ENCODE measurements around the gene NANS. TPM values are rescaled to one million over a fixed set of nuclear protein-coding genes. Genes with fewer than 3 reads are reported as not detected.

Gene NANS
- total and polyA plus RNA-seq, 2 of the 13 experiments (the other 11 are each of a cell fraction or from before 2014, with no cell fraction given) = 86.9 to 203 TPM

DNA sequence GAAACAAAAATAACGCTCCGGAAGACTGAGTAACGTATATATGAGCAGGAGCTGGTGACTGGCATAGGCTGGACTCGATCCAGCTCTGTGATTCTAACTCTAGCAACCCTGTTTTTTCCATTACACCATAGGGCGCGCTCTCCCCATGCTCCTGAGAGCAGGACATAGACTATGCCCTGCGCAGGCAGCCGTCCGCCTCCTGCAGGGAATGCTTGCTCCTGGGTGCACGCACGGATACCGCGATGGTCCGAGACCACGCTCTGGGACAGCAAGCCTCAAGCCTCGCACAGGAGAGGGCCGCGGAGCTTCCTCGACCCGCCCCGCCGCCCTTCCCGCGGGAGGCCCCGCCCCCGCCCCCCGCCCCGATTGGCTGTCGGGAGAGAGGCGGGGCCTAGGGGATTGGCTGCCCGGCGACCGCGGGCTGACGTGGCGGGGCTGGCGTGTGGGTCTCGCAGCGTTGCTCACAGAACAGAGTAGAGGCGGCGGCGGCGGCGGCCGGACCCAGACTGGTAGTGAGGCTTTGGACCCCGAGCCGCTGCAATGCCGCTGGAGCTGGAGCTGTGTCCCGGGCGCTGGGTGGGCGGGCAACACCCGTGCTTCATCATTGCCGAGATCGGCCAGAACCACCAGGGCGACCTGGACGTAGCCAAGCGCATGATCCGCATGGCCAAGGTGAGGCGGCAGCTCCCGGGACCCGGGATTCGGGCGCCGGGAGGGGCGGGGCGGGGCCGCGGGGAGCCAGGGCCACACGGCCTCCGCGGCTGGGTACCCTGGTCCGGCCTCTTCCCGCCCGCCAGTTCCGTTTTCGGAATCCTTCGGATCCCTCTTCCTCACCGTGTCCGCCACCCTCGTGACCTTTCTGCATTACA is at the start of gene NANS (continued):
- TF ChIP-seq, protein P1, sequence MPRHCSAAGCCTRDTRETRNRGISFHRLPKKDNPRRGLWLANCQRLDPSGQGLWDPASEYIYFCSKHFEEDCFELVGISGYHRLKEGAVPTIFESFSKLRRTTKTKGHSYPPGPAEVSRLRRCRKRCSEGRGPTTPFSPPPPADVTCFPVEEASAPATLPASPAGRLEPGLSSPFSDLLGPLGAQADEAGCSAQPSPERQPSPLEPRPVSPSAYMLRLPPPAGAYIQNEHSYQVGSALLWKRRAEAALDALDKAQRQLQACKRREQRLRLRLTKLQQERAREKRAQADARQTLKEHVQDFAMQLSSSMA (CRISPR knock-in tag; IDR thresholded peaks at IDR 0.05) = peak; percentile 93; the same call in 1 of the 2 replicates
- TF ChIP-seq MAFF (IDR thresholded peaks at IDR 0.05; ENCODE audit: low read depth, low read length) (no peak), ZNF234 (CRISPR knock-in tag; conservative IDR thresholded peaks at IDR 0.05) (no peak; the same call in 1 of the 2 replicates), ZNF672 (CRISPR knock-in tag; IDR thresholded peaks at IDR 0.05) (no peak), HNRNPK (IDR thresholded peaks at IDR 0.05; ENCODE audit: low read depth, low read length, poor library complexity, severe bottlenecking) (peak; percentile 30), ZSCAN30 (CRISPR knock-in tag; IDR thresholded peaks at IDR 0.05) (no peak), GZF1 (CRISPR knock-in tag; IDR thresholded peaks at IDR 0.05) (no peak), TCF7L2 (IDR thresholded peaks at IDR 0.05; ENCODE audit: low read depth, low read length) (no peak), ZNF160 (CRISPR knock-in tag; IDR thresholded peaks at IDR 0.05) (no peak), TOE1 (CRISPR knock-in tag; IDR thresholded peaks at IDR 0.05) (0 out of 2 replicates have a peak, but pooled peaks have one; percentile 70), CREB1 (IDR thresholded peaks at IDR 0.05) (peak; percentile 38; the same call in 1 of the 2 replicates), CREB1 (CRISPR knock-in tag; IDR thresholded peaks at IDR 0.05) (peak; percentile 44; the same call in 1 of the 2 replicates), ATM (IDR thresholded peaks at IDR 0.05; ENCODE audit: borderline replicate concordance) (no peak), NBN (conservative IDR thresholded peaks at IDR 0.05) (no peak), SP140L (CRISPR knock-in tag; IDR thresholded peaks at IDR 0.05; ENCODE audit: borderline replicate concordance) (no peak), HMGXB3 (CRISPR knock-in tag; IDR thresholded peaks at IDR 0.05; ENCODE audit: borderline replicate concordance) (no peak), ZNF713 (CRISPR knock-in tag; IDR thresholded peaks at IDR 0.05) (no peak), ZNF619 (CRISPR knock-in tag; IDR thresholded peaks at IDR 0.05) (no peak), RFX5 (IDR thresholded peaks at IDR 0.05; ENCODE audit: low read depth, low read length) (no peak; the same call in 1 of the 2 replicates), ZNF12 (CRISPR knock-in tag; IDR thresholded peaks at IDR 0.05) (peak; percentile 31; the same call in 1 of the 2 replicates)
- TF ChIP-seq, protein P2, sequence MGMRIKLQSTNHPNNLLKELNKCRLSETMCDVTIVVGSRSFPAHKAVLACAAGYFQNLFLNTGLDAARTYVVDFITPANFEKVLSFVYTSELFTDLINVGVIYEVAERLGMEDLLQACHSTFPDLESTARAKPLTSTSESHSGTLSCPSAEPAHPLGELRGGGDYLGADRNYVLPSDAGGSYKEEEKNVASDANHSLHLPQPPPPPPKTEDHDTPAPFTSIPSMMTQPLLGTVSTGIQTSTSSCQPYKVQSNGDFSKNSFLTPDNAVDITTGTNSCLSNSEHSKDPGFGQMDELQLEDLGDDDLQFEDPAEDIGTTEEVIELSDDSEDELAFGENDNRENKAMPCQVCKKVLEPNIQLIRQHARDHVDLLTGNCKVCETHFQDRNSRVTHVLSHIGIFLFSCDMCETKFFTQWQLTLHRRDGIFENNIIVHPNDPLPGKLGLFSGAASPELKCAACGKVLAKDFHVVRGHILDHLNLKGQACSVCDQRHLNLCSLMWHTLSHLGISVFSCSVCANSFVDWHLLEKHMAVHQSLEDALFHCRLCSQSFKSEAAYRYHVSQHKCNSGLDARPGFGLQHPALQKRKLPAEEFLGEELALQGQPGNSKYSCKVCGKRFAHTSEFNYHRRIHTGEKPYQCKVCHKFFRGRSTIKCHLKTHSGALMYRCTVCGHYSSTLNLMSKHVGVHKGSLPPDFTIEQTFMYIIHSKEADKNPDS (CRISPR knock-in tag; IDR thresholded peaks at IDR 0.05) = no peak
- TF ChIP-seq, protein P3, sequence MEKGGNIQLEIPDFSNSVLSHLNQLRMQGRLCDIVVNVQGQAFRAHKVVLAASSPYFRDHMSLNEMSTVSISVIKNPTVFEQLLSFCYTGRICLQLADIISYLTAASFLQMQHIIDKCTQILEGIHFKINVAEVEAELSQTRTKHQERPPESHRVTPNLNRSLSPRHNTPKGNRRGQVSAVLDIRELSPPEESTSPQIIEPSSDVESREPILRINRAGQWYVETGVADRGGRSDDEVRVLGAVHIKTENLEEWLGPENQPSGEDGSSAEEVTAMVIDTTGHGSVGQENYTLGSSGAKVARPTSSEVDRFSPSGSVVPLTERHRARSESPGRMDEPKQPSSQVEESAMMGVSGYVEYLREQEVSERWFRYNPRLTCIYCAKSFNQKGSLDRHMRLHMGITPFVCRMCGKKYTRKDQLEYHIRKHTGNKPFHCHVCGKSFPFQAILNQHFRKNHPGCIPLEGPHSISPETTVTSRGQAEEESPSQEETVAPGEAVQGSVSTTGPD (CRISPR knock-in tag; IDR thresholded peaks at IDR 0.05) = 0 out of 2 replicates have a peak, but pooled peaks have one; percentile 49

Data from HepG2 (cell line).